CD14-positive monocyte (primary cell): ENCODE data around the gene SKOR1. TPM values are rescaled to one million over a fixed set of nuclear protein-coding genes. Genes with fewer than 3 reads are reported as not detected.
A peak's percentile ranks its signal among the peaks of the same experiment; 100 is the strongest.

Experiments used
- DNase-seq, 3 donors: peaks; one replicate each; pipeline ENCODE4 v3.0.0-alpha.2; 2011 to 2022
- H2AFZ ChIP-seq: 2 replicates; pipeline ENCODE4 v1.6.0; 2012; ENCODE audit warnings: mild to moderate bottlenecking, low read depth, low read length, inconsistent platforms; ENCODE audit not compliant: insufficient read depth, poor library complexity, severe bottlenecking
- H3K27ac ChIP-seq, 2 donors: 1 replicate in 1 of 2; 2 replicates in 1 of 2; pipeline ENCODE4 v1.5.1; 2012 to 2013; ENCODE audit warnings: low read length in 2 of 2, control low read depth in 1 of 2, inconsistent platforms in 1 of 2, low read depth in 1 of 2, mild to moderate bottlenecking in 1 of 2
- H3K27me3 ChIP-seq, 2 donors: one replicate each; pipeline versions ENCODE4 v1.6.0 to v1.6.1; 2011 to 2013; ENCODE audit warnings: low read length in 2 of 2; ENCODE audit not compliant: control insufficient read depth in 2 of 2, insufficient read depth in 2 of 2
- H3K36me3 ChIP-seq, 2 donors: replicated peaks in 1 of 2; 1 replicate in 1 of 2; 2 replicates in 1 of 2; pipeline versions ENCODE4 v1.5.1 to v1.6.1; 2012 to 2013; ENCODE audit warnings: low read length in 2 of 2, control low read depth in 1 of 2, inconsistent platforms in 1 of 2, mild to moderate bottlenecking in 1 of 2; ENCODE audit not compliant: insufficient read depth in 2 of 2, control insufficient read depth in 1 of 2
- H3K4me1 ChIP-seq, 2 donors: 1 replicate in 1 of 2; 2 replicates in 1 of 2; pipeline versions ENCODE4 v1.5.1 to v1.6.1; 2012 to 2013; ENCODE audit warnings: low read length in 2 of 2, control low read depth in 1 of 2, inconsistent platforms in 1 of 2, mild to moderate bottlenecking in 1 of 2, moderate library complexity in 1 of 2; ENCODE audit not compliant: insufficient read depth in 2 of 2, control insufficient read depth in 1 of 2
- H3K4me2 ChIP-seq: replicated peaks from 2 replicates; pipeline ENCODE3; 2012; ENCODE audit warnings: low read length, moderate library complexity, mild to moderate bottlenecking; ENCODE audit not compliant: poor library complexity, severe bottlenecking; ENCODE audit errors: extremely low read depth
- H3K4me3 ChIP-seq, 3 experiments: fragments of 200-600 bp in 1 of 3; sonication (generic) in 1 of 3; replicated peaks in 1 of 3; 1 replicate in 2 of 3; 2 replicates in 1 of 3; pipeline ENCODE4 v1.5.1; 2011 to 2013; ENCODE audit warnings: low read length in 3 of 3, mild to moderate bottlenecking in 3 of 3, control low read depth in 2 of 3, low read depth in 2 of 3, inconsistent platforms in 1 of 3, moderate library complexity in 1 of 3
- H3K79me2 ChIP-seq: 2 replicates; pipeline ENCODE4 v1.6.0; 2012; ENCODE audit warnings: mild to moderate bottlenecking, control low read depth, inconsistent platforms, low read length, moderate library complexity; ENCODE audit not compliant: insufficient read depth
- H3K9ac ChIP-seq: 2 replicates; pipeline ENCODE4 v1.6.0; 2017; ENCODE audit warnings: low read length, mild to moderate bottlenecking; ENCODE audit not compliant: insufficient read depth, poor library complexity, severe bottlenecking
- H3K9me3 ChIP-seq, 2 donors: replicated peaks in 1 of 2; 1 replicate in 1 of 2; 2 replicates in 1 of 2; pipeline versions ENCODE4 v1.5.1 to v1.6.1; 2012 to 2013; ENCODE audit warnings: low read length in 2 of 2, control low read depth in 1 of 2; ENCODE audit not compliant: control insufficient read depth in 1 of 2, insufficient read depth in 1 of 2
- H4K20me1 ChIP-seq: 2 replicates; pipeline ENCODE4 v1.6.0; 2012; ENCODE audit warnings: mild to moderate bottlenecking, low read length, control low read depth, moderate library complexity; ENCODE audit not compliant: insufficient read depth
- H3K27ac Mint-ChIP-seq, 7 donors: one replicate each; pipeline ENCODE4 v1.8.0; 2020; ENCODE audit warnings: mild to moderate bottlenecking in 7 of 7, mixed read lengths in 7 of 7, moderate library complexity in 6 of 7, inconsistent platforms in 2 of 7
- H3K27me3 Mint-ChIP-seq, 3 donors: one replicate each; pipeline ENCODE4 v1.8.0; 2021 to 2022; ENCODE audit warnings: low read depth in 3 of 3, mild to moderate bottlenecking in 3 of 3, mixed read lengths in 3 of 3, moderate library complexity in 3 of 3, inconsistent platforms in 1 of 3
- H3K36me3 Mint-ChIP-seq, 2 donors: one replicate each; pipeline ENCODE4 v1.8.0; 2020; ENCODE audit warnings: mixed read lengths in 2 of 2, inconsistent platforms in 1 of 2, mild to moderate bottlenecking in 1 of 2
- H3K4me1 Mint-ChIP-seq: one replicate; pipeline ENCODE4 v1.8.0; 2020; ENCODE audit warnings: mild to moderate bottlenecking, mixed read lengths
- H3K4me3 Mint-ChIP-seq, 2 donors: one replicate each; pipeline ENCODE4 v1.8.0; 2020; ENCODE audit warnings: mild to moderate bottlenecking in 2 of 2, mixed read lengths in 2 of 2, moderate library complexity in 1 of 2
- H3K9me3 Mint-ChIP-seq, 7 donors: one replicate each; pipeline ENCODE4 v1.8.0; 2020 to 2022; ENCODE audit warnings: mixed read lengths in 7 of 7, mild to moderate bottlenecking in 6 of 7, moderate library complexity in 6 of 7, inconsistent platforms in 2 of 7
- CTCF ChIP-seq: fragments of 200-600 bp; IDR thresholded peaks from one replicate; pipeline ENCODE4 v1.8.0; 2022; ENCODE audit warnings: antibody characterized with exemption, mild to moderate bottlenecking
- WGBS: methylation state at CpG from one replicate; pipeline ENCODE4 v1.1.5; 2013; ENCODE audit warnings: missing lambda C conversion rate; ENCODE audit not compliant: insufficient coverage; 5-methylcytosine and 5-hydroxymethylcytosine counted together
- intact Hi-C, 2 donors: fragments of 100-400 bp; cut with micrococcal nuclease; formaldehyde crosslinking; loops; one replicate each; pipeline versions ENCODE4 v1.15.0 to v1.15.1; 2023
- polyA plus RNA-seq, 3 donors: library from polyadenylated mRNA; depleted of rRNA in 1 of 3; unstranded in 2 of 3; stranded (reverse) in 1 of 3; fragments of 300-500 nt in 2 of 3; fragments of >200 nt in 1 of 3; fragmentation: Illumina TruSeq in 2 of 3; gene quantifications; 1 replicate in 2 of 3; 2 replicates in 1 of 3; pipeline ENCODE4 v1.2.3, GENCODE V29; 2012 to 2021

The SKOR1 gene
- polyA plus RNA-seq, 3 donors: 0.23 TPM; not detected in 2

GRCh38 chr15:67879440-67880129 is 54.3 kb downstream of the SKOR1 start:
- Mint-ChIP-seq H3K27me3 (no peaks in the 10 kb centered on the region), H3K4me3 (peak overlapping the region; percentile 24 to 63), H3K36me3 (no peaks in the 10 kb centered on the region), H3K27ac (peak overlapping the region; percentile 60 to 90 (median 86)), H3K9me3 (peaks cover 0 to 1% (median 0%) of the 10 kb centered on the region in 7 donors), H3K4me1 (peaks cover 61% of the 10 kb centered on the region)
- DNase-seq: peak; percentile 75 to 83 (median 82)
- peak overlapping the region; percentile 60 for H3K4me2 ChIP-seq
- WGBS: no CpG with 5 or more reads among the region's 11 CpGs
- TF ChIP-seq CTCF: no peak
- intact Hi-C loops: loop anchor here in 1 of 2 donors (10.0 kb wide), 1 partner anchor 65 kb away; no protein-coding TSS in a partner anchor
- peaks cover 59 to 62% of the 10 kb centered on the region in 2 donors for H3K4me1 ChIP-seq
- H3K27me3 ChIP-seq: no peaks in the 10 kb centered on the region
- H3K79me2 ChIP-seq: no peaks in the 10 kb centered on the region
- no peaks in the 10 kb centered on the region for H4K20me1 ChIP-seq
- H3K4me3 ChIP-seq: peak overlapping the region in 1 of 3 experiments; percentile 51
- H3K36me3 ChIP-seq: no peaks in the 10 kb centered on the region
- H3K27ac ChIP-seq: peak overlapping the region; percentile 44 to 77
- H3K9ac ChIP-seq: no peak overlapping the region
- H3K9me3 ChIP-seq: no peaks in the 10 kb centered on the region
- H2AFZ ChIP-seq: peak overlapping the region; percentile 20

GRCh38 chr15:67880651-67881182 is 55.4 kb downstream of the SKOR1 start:
- Histone ChIP-seq H3K79me2 (no peaks in the 10 kb centered on the region), H3K4me2 (peak overlapping the region; percentile 42), H3K27me3 (no peaks in the 10 kb centered on the region), H3K9ac (no peak overlapping the region), H2AFZ (no peak overlapping the region), H3K36me3 (no peaks in the 10 kb centered on the region), H4K20me1 (no peaks in the 10 kb centered on the region), H3K4me3 (peak overlapping the region in 1 of 3 experiments; percentile 40), H3K27ac (peak overlapping the region; percentile 44 to 77), H3K4me1 (peaks cover 67 to 73% of the 10 kb centered on the region in 2 donors), H3K9me3 (no peaks in the 10 kb centered on the region)
- peak overlapping the region; percentile 10 to 24 for H3K4me3 Mint-ChIP-seq
- H3K4me1 Mint-ChIP-seq: peaks cover 71% of the 10 kb centered on the region
- intact Hi-C loops: loop anchor here in 1 of 2 donors (10.0 kb wide), 1 partner anchor 64 kb away; no protein-coding TSS in a partner anchor
- H3K9me3 Mint-ChIP-seq: peaks cover 0 to 1% (median 0%) of the 10 kb centered on the region in 7 donors
- H3K36me3 Mint-ChIP-seq: no peaks in the 10 kb centered on the region
- peak; percentile 77 to 88 (median 85) for DNase-seq
- TF ChIP-seq CTCF: no peak
- H3K27me3 Mint-ChIP-seq: no peaks in the 10 kb centered on the region
- 60% methylated on average over 1 of the region's 3 CpGs for WGBS
- peak overlapping the region; percentile 35 to 92 (median 86) for H3K27ac Mint-ChIP-seq
